Measurements from ENCODE around the gene KIAA1755.

Gene KIAA1755

GRCh38 chr20:38167851-38168760, 92.4 kb downstream of the KIAA1755 start:
- Histone ChIP-seq H3K27ac (peak overlapping the region; percentile 47), H3K27me3 (ENCODE audit: control insufficient read depth, insufficient read depth, low read length) (no peaks in the 10 kb centered on the region), H3K36me3 (ENCODE audit: control insufficient read depth, insufficient read depth, low read length) (no peaks in the 10 kb centered on the region), H3K4me1 (peaks cover 3% of the 10 kb centered on the region), H3K9ac (no peak overlapping the region), H2AFZ (no peak overlapping the region), H3K79me2 (no peaks in the 10 kb centered on the region), H3K4me2 (ENCODE audit: low read length) (no peak overlapping the region), H3K4me3 (ENCODE audit: low read depth, low read length) (no peak overlapping the region), H3K9me3 (ENCODE audit: control insufficient read depth, low read length) (no peaks in the 10 kb centered on the region)
- TF ChIP-seq, protein P1, sequence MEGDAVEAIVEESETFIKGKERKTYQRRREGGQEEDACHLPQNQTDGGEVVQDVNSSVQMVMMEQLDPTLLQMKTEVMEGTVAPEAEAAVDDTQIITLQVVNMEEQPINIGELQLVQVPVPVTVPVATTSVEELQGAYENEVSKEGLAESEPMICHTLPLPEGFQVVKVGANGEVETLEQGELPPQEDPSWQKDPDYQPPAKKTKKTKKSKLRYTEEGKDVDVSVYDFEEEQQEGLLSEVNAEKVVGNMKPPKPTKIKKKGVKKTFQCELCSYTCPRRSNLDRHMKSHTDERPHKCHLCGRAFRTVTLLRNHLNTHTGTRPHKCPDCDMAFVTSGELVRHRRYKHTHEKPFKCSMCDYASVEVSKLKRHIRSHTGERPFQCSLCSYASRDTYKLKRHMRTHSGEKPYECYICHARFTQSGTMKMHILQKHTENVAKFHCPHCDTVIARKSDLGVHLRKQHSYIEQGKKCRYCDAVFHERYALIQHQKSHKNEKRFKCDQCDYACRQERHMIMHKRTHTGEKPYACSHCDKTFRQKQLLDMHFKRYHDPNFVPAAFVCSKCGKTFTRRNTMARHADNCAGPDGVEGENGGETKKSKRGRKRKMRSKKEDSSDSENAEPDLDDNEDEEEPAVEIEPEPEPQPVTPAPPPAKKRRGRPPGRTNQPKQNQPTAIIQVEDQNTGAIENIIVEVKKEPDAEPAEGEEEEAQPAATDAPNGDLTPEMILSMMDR (IDR thresholded peaks at IDR 0.05): no peak

DNA sequence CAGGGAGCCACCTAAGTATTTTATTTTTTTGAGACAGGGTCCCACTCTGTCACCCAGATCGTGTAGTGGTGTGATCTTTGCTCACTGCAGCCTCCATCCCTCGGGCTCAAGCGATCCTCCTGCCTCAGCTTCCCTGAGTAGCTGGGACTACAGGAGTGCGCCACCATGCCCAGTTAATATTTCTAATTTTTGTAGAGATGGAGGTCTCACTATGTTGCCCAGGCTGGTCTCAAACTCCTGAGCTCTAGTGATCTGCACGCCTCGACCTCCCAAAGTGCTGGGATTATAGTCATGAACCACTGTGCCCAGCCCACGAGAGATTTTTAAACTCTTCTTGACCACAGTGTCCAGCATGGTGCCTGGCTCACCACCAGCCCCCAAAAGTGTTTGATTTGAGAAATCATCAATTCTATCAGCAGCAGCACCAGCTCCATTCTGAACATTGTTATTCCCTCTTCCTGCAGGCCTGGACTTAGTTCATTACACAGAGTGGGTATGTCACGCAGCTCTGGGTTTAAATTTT, 93.1 kb downstream of the KIAA1755 start:
- TF ChIP-seq, protein P1 (IDR thresholded peaks at IDR 0.05): no peak
- Histone ChIP-seq H3K4me1 (peaks cover 3% of the 10 kb centered on the region), H3K36me3 (ENCODE audit: control insufficient read depth, insufficient read depth, low read length) (no peaks in the 10 kb centered on the region), H3K79me2 (no peaks in the 10 kb centered on the region), H3K27ac (no peak overlapping the region), H3K9ac (no peak overlapping the region), H3K4me2 (ENCODE audit: low read length) (no peak overlapping the region), H2AFZ (no peak overlapping the region), H3K4me3 (ENCODE audit: low read depth, low read length) (no peak overlapping the region), H3K27me3 (ENCODE audit: control insufficient read depth, insufficient read depth, low read length) (no peaks in the 10 kb centered on the region), H3K9me3 (ENCODE audit: control insufficient read depth, low read length) (no peaks in the 10 kb centered on the region)

GRCh38 chr20:38166703-38167233, 93.8 kb downstream of the KIAA1755 start:
- H3K36me3 ChIP-seq (ENCODE audit: control insufficient read depth, insufficient read depth, low read length): no peaks in the 10 kb centered on the region
- no peak overlapping the region for H2AFZ ChIP-seq
- TF ChIP-seq, protein P1 (IDR thresholded peaks at IDR 0.05): no peak
- H3K27ac ChIP-seq: no peak overlapping the region
- H3K79me2 ChIP-seq: no peaks in the 10 kb centered on the region
- no peak overlapping the region for H3K9ac ChIP-seq
- no peak overlapping the region for H3K4me2 ChIP-seq (ENCODE audit: low read length)
- no peaks in the 10 kb centered on the region for H3K9me3 ChIP-seq (ENCODE audit: control insufficient read depth, low read length)
- H3K4me3 ChIP-seq (ENCODE audit: low read depth, low read length): no peak overlapping the region
- H3K27me3 ChIP-seq (ENCODE audit: control insufficient read depth, insufficient read depth, low read length): no peaks in the 10 kb centered on the region
- H3K4me1 ChIP-seq: peaks cover 3% of the 10 kb centered on the region

DNA sequence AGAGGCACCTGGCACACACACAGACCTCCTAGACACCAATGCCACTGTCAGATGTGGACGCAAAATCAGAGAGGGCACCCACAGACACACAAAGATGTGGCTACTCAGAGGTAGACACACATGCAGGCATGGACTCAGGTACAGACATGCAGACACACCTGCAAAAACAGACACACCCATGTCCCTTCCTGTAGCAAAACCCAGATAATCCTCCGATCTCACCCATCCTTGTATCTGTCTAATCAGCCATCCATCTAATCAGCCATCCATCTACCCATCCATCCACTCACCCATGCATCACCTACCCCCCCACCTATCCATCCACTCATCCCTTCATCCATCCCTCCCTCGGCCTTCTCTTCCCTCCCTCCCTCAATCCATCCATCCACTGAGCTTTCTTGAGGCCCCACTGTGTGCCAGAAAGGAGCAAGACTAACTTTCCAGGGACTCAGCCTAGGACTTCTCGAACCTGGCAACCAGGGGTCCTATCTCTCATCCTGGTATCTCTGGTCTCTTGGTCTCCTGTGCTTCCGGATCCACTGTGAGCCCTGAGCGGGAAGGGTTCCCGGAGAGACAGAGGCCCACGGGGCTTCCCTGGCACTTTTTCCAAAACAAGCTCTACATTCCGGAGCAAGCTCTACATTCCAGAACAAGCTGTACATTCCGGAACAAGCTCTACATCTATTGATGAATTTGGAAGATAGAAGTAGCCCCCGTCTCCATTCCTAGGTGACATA, 94.4 kb downstream of the KIAA1755 start:
- no peak overlapping the region for H3K4me2 ChIP-seq (ENCODE audit: low read length)
- TF ChIP-seq, protein P1 (IDR thresholded peaks at IDR 0.05): no peak

More for the DNA sequence above, 94.4 kb downstream of the KIAA1755 start:
- no peak overlapping the region for H3K4me3 ChIP-seq (ENCODE audit: low read depth, low read length)
- no peaks in the 10 kb centered on the region for H3K79me2 ChIP-seq
- no peak overlapping the region for H2AFZ ChIP-seq
- H3K27ac ChIP-seq: no peak overlapping the region
- no peaks in the 10 kb centered on the region for H3K9me3 ChIP-seq (ENCODE audit: control insufficient read depth, low read length)
- no peak overlapping the region for H3K9ac ChIP-seq
- no peaks in the 10 kb centered on the region for H3K27me3 ChIP-seq (ENCODE audit: control insufficient read depth, insufficient read depth, low read length)
- no peaks in the 10 kb centered on the region for H3K36me3 ChIP-seq (ENCODE audit: control insufficient read depth, insufficient read depth, low read length)
- H3K4me1 ChIP-seq: peaks cover 3% of the 10 kb centered on the region
